ENCODE measurements around the gene PDE4D. TPM values are rescaled to one million over a fixed set of nuclear protein-coding genes. Genes with fewer than 3 reads are reported as not detected.

PDE4D gene
- total and polyA plus RNA-seq, 2 donors (not counting 3 experiments of a cell fraction or from before 2014, with no cell fraction given), result 34.5 to 51.2 TPM

- no peak overlapping the region for H3K4me2 ChIP-seq (ENCODE audit: insufficient read depth, low read length)
- TF ChIP-seq MYC (IDR thresholded peaks at IDR 0.05; ENCODE audit: low read depth, low read length), result no peak
- TF ChIP-seq CTCF (IDR thresholded peaks at IDR 0.05; ENCODE audit: extremely low read depth in 1 of 2, insufficient read depth in 1 of 2, low read depth in 1 of 2, low read length in 2 of 2), result peak; percentile 26 to 33
- no peak for FAIRE-seq
- peak; percentile 40 for DNase-seq (ENCODE audit: low read depth, low spot score)
- no peaks in the 10 kb centered on the region for H3K9me1 ChIP-seq (replicated peaks; ENCODE audit: control insufficient read depth, extremely low read depth, insufficient read depth, low read length)
- H3K79me2 ChIP-seq (ENCODE audit: control insufficient read depth, insufficient read depth, low read length), result no peaks in the 10 kb centered on the region
- BruUV-seq (replicated peaks), result no TSS peak
- ChIA-PET CTCF (interaction anchor here (0.6 to 5.2 kb wide), 17 partner anchors 9 to 410 kb away, joined by 3 to 53 read pairs (median 5); no protein-coding TSS in a partner anchor), POLR2A (no interaction called here)
- no peak overlapping the region for H3K4me3 ChIP-seq (replicated peaks in 1 of 3; ENCODE audit: insufficient read depth in 1 of 3, low read depth in 1 of 3, low read length in 3 of 3)
- no peak overlapping the region for H3K27ac ChIP-seq (ENCODE audit: insufficient read depth, low read depth, low read length)
- no peak overlapping the region for H3K9ac ChIP-seq (replicated peaks; ENCODE audit: extremely low read depth, insufficient read depth, low read length)
- no peaks in the 10 kb centered on the region for H3K36me3 ChIP-seq (ENCODE audit: control insufficient read depth in 2 of 2, extremely low read depth in 1 of 2, insufficient read depth in 2 of 2, low read length in 2 of 2)
- no peak overlapping the region for H2AFZ ChIP-seq (ENCODE audit: low read depth, low read length)
- no peaks in the 10 kb centered on the region for H3K9me3 ChIP-seq (replicated peaks; ENCODE audit: control insufficient read depth, insufficient read depth, low read length)
- intact Hi-C loops (cut with micrococcal nuclease) (loop anchor here (1.0 to 2.0 kb wide), 5 partner anchors 107 to 410 kb away; no protein-coding TSS in a partner anchor), dilution Hi-C loops (cut with MboI; ENCODE audit: extremely low pct_ligation_motif_present, low sequenced_read_pairs) (no loop called here)
- no peaks in the 10 kb centered on the region for H3K27me3 ChIP-seq (ENCODE audit: control insufficient read depth in 2 of 2, insufficient read depth in 2 of 2, low read length in 2 of 2)
- H3K4me1 ChIP-seq (ENCODE audit: control insufficient read depth, extremely low read depth, insufficient read depth, low read length), result no peaks in the 10 kb centered on the region
- H4K20me1 ChIP-seq (replicated peaks; ENCODE audit: control insufficient read depth, extremely low read depth, insufficient read depth, low read length), result no peaks in the 10 kb centered on the region
These were observed 503.4 kb downstream of the PDE4D start for GRCh38 chr5:59390074-59390659.

GRCh38 chr5:59387127-59387526 is 506.4 kb downstream of the PDE4D start:
- intact Hi-C loops (cut with micrococcal nuclease), result no loop called here
- no peak for FAIRE-seq
- ChIA-PET CTCF (interaction anchor here (0.7 to 5.2 kb wide), 10 partner anchors 9 to 427 kb away, joined by 3 to 53 read pairs (median 4); no protein-coding TSS in a partner anchor), POLR2A (no interaction called here)
- Histone ChIP-seq H3K9me3 (replicated peaks; ENCODE audit: control insufficient read depth, insufficient read depth, low read length) (no peaks in the 10 kb centered on the region), H3K4me3 (replicated peaks in 1 of 3; ENCODE audit: insufficient read depth in 1 of 3, low read depth in 1 of 3, low read length in 3 of 3) (no peak overlapping the region), H3K9me1 (replicated peaks; ENCODE audit: control insufficient read depth, extremely low read depth, insufficient read depth, low read length) (no peaks in the 10 kb centered on the region), H3K27ac (ENCODE audit: insufficient read depth, low read depth, low read length) (no peak overlapping the region), H3K9ac (replicated peaks; ENCODE audit: extremely low read depth, insufficient read depth, low read length) (no peak overlapping the region), H3K4me2 (ENCODE audit: insufficient read depth, low read length) (no peak overlapping the region), H3K27me3 (ENCODE audit: control insufficient read depth in 2 of 2, insufficient read depth in 2 of 2, low read length in 2 of 2) (no peaks in the 10 kb centered on the region), H2AFZ (ENCODE audit: low read depth, low read length) (no peak overlapping the region), H3K4me1 (ENCODE audit: control insufficient read depth, extremely low read depth, insufficient read depth, low read length) (no peaks in the 10 kb centered on the region), H3K79me2 (ENCODE audit: control insufficient read depth, insufficient read depth, low read length) (no peaks in the 10 kb centered on the region), H4K20me1 (replicated peaks; ENCODE audit: control insufficient read depth, extremely low read depth, insufficient read depth, low read length) (no peaks in the 10 kb centered on the region), H3K36me3 (ENCODE audit: control insufficient read depth in 2 of 2, extremely low read depth in 1 of 2, insufficient read depth in 2 of 2, low read length in 2 of 2) (no peaks in the 10 kb centered on the region)
- no TSS peak for BruUV-seq (replicated peaks)
- no peak for DNase-seq (ENCODE audit: low read depth, low spot score)
- dilution Hi-C loops (cut with MboI; ENCODE audit: extremely low pct_ligation_motif_present, low sequenced_read_pairs), result no loop called here
- TF ChIP-seq POLR2A (IDR thresholded peaks at IDR 0.05; ENCODE audit: low read depth, low read length) (no peak), MYC (IDR thresholded peaks at IDR 0.05; ENCODE audit: low read depth, low read length) (no peak), EZH2 (IDR thresholded peaks at IDR 0.05; ENCODE audit: borderline replicate concordance, low read depth, low read length, severe bottlenecking) (no peak), JUN (IDR thresholded peaks at IDR 0.05; ENCODE audit: borderline replicate concordance, insufficient read depth, insufficient read length, low read depth) (no peak), MAX (IDR thresholded peaks at IDR 0.05; ENCODE audit: insufficient read depth, insufficient read length) (no peak)

All from endothelial cell of umbilical vein (primary cell).